PC-3 (cell line): ENCODE results near the gene TSPAN9. TPM values are rescaled to one million over a fixed set of nuclear protein-coding genes. Genes with fewer than 3 reads are reported as not detected.

Experiments
- ATAC-seq: fragments of 200-7000 bp; cut with Tn5 transposase; 2 replicates; pipeline ENCODE4 v1.9.1; 2020; ENCODE audit warnings: mild to moderate bottlenecking, moderate library complexity
- BruUV-seq: library from RNA; stranded (reverse); fragments of 400-500 nt; replicated peaks from 2 replicates; lab custom pipeline; 2021; lab: Mats Ljungman, UMichigan
- CTCF ChIA-PET: fragments of 300-600 bp; sonication (Branson Sonifier 250); formaldehyde crosslinking; loops from one replicate; lab custom pipeline; 2022; ENCODE audit warnings: antibody characterized with exemption; lab: Charles Lee
- POLR2A ChIA-PET: fragments of 300-600 bp; sonication (Branson Sonifier 250); formaldehyde crosslinking; loops from one replicate; lab custom pipeline; 2022; ENCODE audit warnings: antibody characterized with exemption; ENCODE audit not compliant: unreplicated experiment; lab: Charles Lee
- DNase-seq: peaks from one replicate; pipeline ENCODE4 v3.0.0-alpha.2; 2015
- H2AFZ ChIP-seq: fragments of 300-600 bp; sonication (generic); 2 replicates; pipeline ENCODE4 v1.6.0; 2016; ENCODE audit warnings: antibody characterized with exemption, low read length
- H3F3A ChIP-seq: fragments of 300-600 bp; sonication (generic); one replicate; pipeline ENCODE4 v1.6.0; 2017; ENCODE audit warnings: antibody characterized with exemption, low read length, control low read depth, mild to moderate bottlenecking; ENCODE audit not compliant: unreplicated experiment
- H3K27ac ChIP-seq: fragments of 300-600 bp; sonication (generic); 2 replicates; pipeline ENCODE4 v1.5.1; 2016; ENCODE audit warnings: mild to moderate bottlenecking, low read length
- H3K27me3 ChIP-seq: fragments of 300-600 bp; sonication (generic); 2 replicates; pipeline ENCODE4 v1.6.1; 2016; ENCODE audit warnings: low read length, mixed read lengths
- H3K36me3 ChIP-seq: fragments of 300-600 bp; sonication (generic); 2 replicates; pipeline ENCODE4 v1.6.1; 2016; ENCODE audit warnings: low read depth, mixed run types, low read length, mixed read lengths
- H3K4me1 ChIP-seq: fragments of 300-600 bp; sonication (generic); 2 replicates; pipeline ENCODE4 v1.5.1; 2016; ENCODE audit warnings: low read length; ENCODE audit not compliant: insufficient read depth
- H3K4me2 ChIP-seq: fragments of 300-600 bp; sonication (generic); 2 replicates; pipeline ENCODE4 v1.6.0; 2016; ENCODE audit warnings: low read length
- H3K4me3 ChIP-seq: fragments of 300-600 bp; sonication (generic); 2 replicates; pipeline ENCODE4 v1.5.1; 2016; ENCODE audit warnings: mild to moderate bottlenecking, low read length, mixed read lengths
- H3K79me2 ChIP-seq: fragments of 300-600 bp; sonication (generic); 2 replicates; pipeline ENCODE4 v1.6.1; 2017; ENCODE audit warnings: low read length, mixed read lengths
- H3K9ac ChIP-seq: fragments of 300-600 bp; sonication (generic); 2 replicates; pipeline ENCODE4 v1.6.0; 2016; ENCODE audit warnings: mild to moderate bottlenecking, low read length
- H3K9me2 ChIP-seq: fragments of 300-600 bp; sonication (generic); replicated peaks from 2 replicates; pipeline ENCODE4 v1.6.1; 2016; ENCODE audit warnings: mixed run types, low read length, mixed read lengths
- H3K9me3 ChIP-seq: fragments of 300-600 bp; sonication (generic); 2 replicates; pipeline ENCODE4 v1.6.1; 2016; ENCODE audit warnings: low read length, mixed read lengths
- H4K20me1 ChIP-seq: fragments of 300-600 bp; sonication (generic); 2 replicates; pipeline ENCODE4 v1.6.1; 2016; ENCODE audit warnings: low read length, mixed read lengths
- CTCF ChIP-seq: fragments of 300-600 bp; sonication (generic); conservative IDR thresholded peaks from 2 replicates; pipeline ENCODE4 v1.5.1; 2017; ENCODE audit warnings: antibody characterized with exemption, low read depth, mild to moderate bottlenecking, low read length
- EZH2 ChIP-seq: fragments of 300-600 bp; sonication (generic); IDR thresholded peaks from one replicate; pipeline ENCODE4 v1.6.1; 2017; ENCODE audit warnings: antibody characterized with exemption, mild to moderate bottlenecking, low read length; ENCODE audit not compliant: unreplicated experiment
- EZH2phosphoT487 ChIP-seq: fragments of 300-600 bp; sonication (generic); IDR thresholded peaks from 2 replicates; pipeline ENCODE4 v1.6.1; 2018; ENCODE audit warnings: mild to moderate bottlenecking, antibody characterized with exemption, low read length, borderline replicate concordance
- intact Hi-C: fragments of 100-400 bp; cut with micrococcal nuclease; formaldehyde crosslinking; loops from 2 replicates; pipeline ENCODE4 v1.9.0; 2023
- total RNA-seq: library from RNA; depleted of rRNA; stranded (reverse); fragments of >200 nt; gene quantifications from 2 replicates; pipeline ENCODE4 v1.2.3, GENCODE V29; 2014

Gene TSPAN9
- total RNA-seq, 1 experiment from 2014 or later = 6.2 TPM

DNA sequence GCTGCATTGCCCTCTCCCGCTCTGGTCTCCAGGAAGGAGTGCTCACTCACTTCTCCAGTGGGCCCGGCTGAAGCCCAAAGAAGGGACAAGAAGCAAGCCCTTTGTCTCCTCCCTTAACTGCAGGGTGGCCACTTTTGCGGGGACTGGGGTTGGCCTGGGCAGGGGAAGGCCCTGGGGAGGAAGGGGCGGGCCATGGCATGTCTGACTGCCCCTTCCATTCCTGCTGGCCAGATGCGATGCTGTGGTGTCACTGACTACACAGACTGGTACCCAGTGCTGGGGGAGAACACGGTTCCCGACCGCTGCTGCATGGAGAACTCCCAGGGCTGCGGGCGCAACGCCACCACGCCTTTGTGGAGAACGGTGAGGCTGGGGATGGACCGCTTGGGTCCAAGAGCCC lies 203.8 kb downstream of the TSPAN9 start:
- Histone ChIP-seq H3K9ac (no peak overlapping the region), H3K27me3 (no peaks in the 10 kb centered on the region), H3K4me2 (no peak overlapping the region), H3F3A (no peaks in the 10 kb centered on the region), H2AFZ (no peak overlapping the region), H3K4me3 (no peak overlapping the region), H3K4me1 (no peaks in the 10 kb centered on the region), H4K20me1 (no peaks in the 10 kb centered on the region), H3K9me3 (no peaks in the 10 kb centered on the region), H3K36me3 (no peaks in the 10 kb centered on the region), H3K27ac (no peak overlapping the region), H3K79me2 (no peaks in the 10 kb centered on the region), H3K9me2 (no peaks in the 10 kb centered on the region)
- ATAC-seq = no peak
- no TSS peak for BruUV-seq
- ChIA-PET CTCF (no interaction called here), POLR2A (no interaction called here)
- intact Hi-C loops = no loop called here
- DNase-seq = no peak
- TF ChIP-seq EZH2 (no peak), CTCF (no peak), EZH2phosphoT487 (no peak)

GRCh38 chr12:3281588-3282383 lies 204.6 kb downstream of the TSPAN9 start:
- no peak overlapping the region for H3K4me3 ChIP-seq
- BruUV-seq = no TSS peak
- H3K4me2 ChIP-seq = no peak overlapping the region
- no peaks in the 10 kb centered on the region for H3K9me2 ChIP-seq
- H3K36me3 ChIP-seq = no peaks in the 10 kb centered on the region
- intact Hi-C loops = no loop called here
- POLR2A ChIA-PET = no interaction called here
- no peak for ATAC-seq
- no peak for DNase-seq
- CTCF ChIA-PET = no interaction called here
- no peaks in the 10 kb centered on the region for H3F3A ChIP-seq
- H3K27me3 ChIP-seq = no peaks in the 10 kb centered on the region
- TF ChIP-seq CTCF (no peak), EZH2phosphoT487 (no peak), EZH2 (no peak)
- no peaks in the 10 kb centered on the region for H3K4me1 ChIP-seq
- no peaks in the 10 kb centered on the region for H3K9me3 ChIP-seq
- H3K27ac ChIP-seq = no peak overlapping the region
- H4K20me1 ChIP-seq = no peaks in the 10 kb centered on the region
- H3K9ac ChIP-seq = no peak overlapping the region
- no peaks in the 10 kb centered on the region for H3K79me2 ChIP-seq
- H2AFZ ChIP-seq = no peak overlapping the region

- Histone ChIP-seq H3K9me3 (no peaks in the 10 kb centered on the region), H2AFZ (no peak overlapping the region), H3K27ac (no peak overlapping the region), H3K79me2 (no peaks in the 10 kb centered on the region), H3K4me2 (no peak overlapping the region), H4K20me1 (no peaks in the 10 kb centered on the region), H3K27me3 (no peaks in the 10 kb centered on the region), H3K9ac (no peak overlapping the region), H3K36me3 (no peaks in the 10 kb centered on the region), H3F3A (no peaks in the 10 kb centered on the region), H3K4me3 (no peak overlapping the region), H3K9me2 (no peaks in the 10 kb centered on the region), H3K4me1 (no peaks in the 10 kb centered on the region)
- ChIA-PET POLR2A (no interaction called here), CTCF (no interaction called here)
- ATAC-seq = no peak
- BruUV-seq = no TSS peak
- TF ChIP-seq EZH2phosphoT487 = no peak
- no peak for TF ChIP-seq EZH2
- TF ChIP-seq CTCF = no peak
- intact Hi-C loops = no loop called here
- DNase-seq = no peak
These were observed 205.1 kb downstream of the TSPAN9 start for GRCh38 chr12:3282384-3282670.
